CD4-positive, alpha-beta T cell treated with Interleukin-12 subunit alpha and Interleukin-12 subunit beta, for 1 hour (primary cell): ENCODE measurements around the gene AGER.
"Not testable (repeated sequence)": the region's sequence is repeated elsewhere in the genome, so short reads cannot be mapped to it uniquely, and the experiment has no call there.

Experiments
- DNase-seq: peaks from one replicate; pipeline ENCODE4 v3.0.0-alpha.2; 2020

Gene AGER

DNA sequence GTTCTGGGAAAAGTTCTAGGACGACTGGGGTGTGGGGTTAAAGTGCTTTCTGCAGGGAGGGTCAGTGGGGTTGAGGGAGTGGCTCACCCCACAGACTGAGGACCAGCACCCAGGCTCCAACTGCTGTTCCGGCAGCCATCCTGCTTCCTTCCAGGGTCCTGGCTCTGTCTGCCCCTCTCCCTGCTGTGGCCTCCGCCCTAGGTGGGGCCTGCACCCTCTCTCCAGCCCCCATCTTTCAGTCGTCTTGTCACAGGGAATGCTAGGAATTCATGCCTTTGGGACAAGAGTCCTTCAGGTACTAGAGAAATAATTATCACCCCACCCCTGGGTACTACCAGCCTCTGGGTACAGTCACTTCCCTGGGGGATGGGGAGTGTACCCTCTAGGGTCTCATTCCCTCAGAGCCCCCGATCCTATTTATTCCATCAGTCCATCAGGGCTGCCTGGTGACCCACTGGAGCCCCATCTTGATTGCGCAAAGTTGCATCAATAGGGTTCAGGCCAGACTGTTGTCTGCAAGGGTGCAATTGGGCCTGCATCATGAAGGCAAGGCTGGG is at the start of gene AGER:
TSS of gene AGER (minus strand) at position 170 of the 557 bp plus-strand sequence. CDS start at position 139, 31 bp downstream.
- no peak for DNase-seq

DNA sequence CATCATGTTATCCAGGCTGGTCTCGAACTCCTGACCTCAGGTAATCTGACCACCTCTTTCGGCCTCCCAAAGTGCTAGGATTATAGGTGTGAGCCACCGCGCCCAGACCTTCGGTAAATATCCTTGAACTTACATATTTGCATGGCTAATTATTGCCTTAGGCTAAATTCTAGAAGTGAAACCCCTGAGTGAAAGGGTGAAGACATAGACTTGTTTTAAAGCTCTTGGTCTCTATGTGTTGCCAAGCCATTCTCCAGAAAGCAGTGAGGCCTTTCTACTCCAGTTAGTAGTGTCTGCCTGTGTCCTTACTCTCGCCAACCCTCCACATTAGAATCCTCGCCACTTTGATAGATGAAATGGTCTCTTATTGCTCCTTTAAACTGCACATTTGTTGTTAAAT is 42.4 kb upstream of the AGER start:
- DNase-seq, result no peak

DNA sequence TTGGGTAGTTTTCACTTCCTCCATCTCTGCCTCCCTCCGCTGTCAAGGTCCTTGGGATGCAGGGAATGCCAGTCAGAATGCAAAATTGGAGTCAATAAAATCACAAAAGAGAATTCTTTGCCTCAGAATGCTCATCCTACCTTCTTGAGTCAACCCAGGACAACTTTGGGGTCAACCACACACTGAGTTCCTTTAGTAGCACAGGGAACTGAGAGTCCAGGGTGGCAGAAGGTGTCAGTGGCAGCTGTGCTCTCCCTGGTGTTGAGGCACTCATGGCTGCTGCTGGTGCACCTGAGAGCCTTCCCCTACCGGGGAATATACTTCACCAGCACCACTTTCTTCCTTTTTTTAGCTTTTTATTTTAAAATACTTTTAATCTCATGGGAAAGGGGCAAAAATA is 40.6 kb upstream of the AGER start:
- no peak for DNase-seq

DNA sequence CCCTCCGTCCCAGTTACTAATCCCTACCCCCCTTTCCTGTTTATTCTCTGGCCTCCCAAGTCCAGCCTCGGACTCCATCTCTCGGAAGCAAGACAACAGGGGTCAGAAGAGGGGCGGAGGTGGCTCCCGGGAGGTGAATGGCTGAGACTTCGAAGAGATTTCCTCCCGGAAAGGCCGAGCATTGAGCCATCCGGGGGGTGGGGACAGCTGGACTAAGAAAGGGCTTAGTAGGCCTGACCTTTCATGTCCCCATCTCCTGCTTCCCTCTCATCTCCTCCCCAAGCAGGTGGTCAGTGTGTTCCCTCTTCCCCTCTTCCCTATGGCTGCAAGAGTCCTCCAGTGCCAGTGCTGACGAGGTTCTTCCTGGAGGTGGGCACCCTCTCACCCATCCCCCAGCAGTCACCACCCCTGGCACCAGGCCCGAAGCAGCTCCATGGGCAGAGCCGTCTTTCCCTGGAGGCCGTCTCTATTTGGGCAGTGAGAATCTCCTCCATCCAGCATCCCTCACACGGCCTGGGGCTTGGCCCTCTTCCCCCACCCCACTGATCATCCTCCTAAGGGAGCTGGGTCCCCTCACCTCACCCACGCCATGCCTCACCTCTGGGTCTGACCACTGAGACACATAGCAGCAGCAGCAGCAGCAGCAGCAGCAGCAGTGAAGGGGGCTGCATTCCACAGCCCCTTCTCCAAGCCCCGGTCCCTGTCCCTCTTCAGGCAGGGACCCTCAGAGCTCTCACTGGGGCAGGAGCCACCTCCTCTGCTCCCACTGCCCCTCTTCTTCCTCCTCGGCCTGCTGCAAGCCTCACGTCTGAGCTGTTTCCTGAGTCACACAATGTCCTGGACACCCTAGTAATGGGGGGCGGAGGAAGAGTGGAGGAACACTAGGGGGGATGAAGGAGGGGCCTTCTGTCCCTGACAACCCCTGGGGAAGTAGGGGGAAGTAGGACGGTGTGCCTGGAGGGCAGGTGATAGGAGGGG is 39.5 kb upstream of the AGER start, which contains the start of gene NOTCH4:
TSS of gene NOTCH4 (minus strand) at position 810 of the 978 bp plus-strand sequence. CDS start at position 671, 139 bp downstream.
- no peak for DNase-seq

DNA sequence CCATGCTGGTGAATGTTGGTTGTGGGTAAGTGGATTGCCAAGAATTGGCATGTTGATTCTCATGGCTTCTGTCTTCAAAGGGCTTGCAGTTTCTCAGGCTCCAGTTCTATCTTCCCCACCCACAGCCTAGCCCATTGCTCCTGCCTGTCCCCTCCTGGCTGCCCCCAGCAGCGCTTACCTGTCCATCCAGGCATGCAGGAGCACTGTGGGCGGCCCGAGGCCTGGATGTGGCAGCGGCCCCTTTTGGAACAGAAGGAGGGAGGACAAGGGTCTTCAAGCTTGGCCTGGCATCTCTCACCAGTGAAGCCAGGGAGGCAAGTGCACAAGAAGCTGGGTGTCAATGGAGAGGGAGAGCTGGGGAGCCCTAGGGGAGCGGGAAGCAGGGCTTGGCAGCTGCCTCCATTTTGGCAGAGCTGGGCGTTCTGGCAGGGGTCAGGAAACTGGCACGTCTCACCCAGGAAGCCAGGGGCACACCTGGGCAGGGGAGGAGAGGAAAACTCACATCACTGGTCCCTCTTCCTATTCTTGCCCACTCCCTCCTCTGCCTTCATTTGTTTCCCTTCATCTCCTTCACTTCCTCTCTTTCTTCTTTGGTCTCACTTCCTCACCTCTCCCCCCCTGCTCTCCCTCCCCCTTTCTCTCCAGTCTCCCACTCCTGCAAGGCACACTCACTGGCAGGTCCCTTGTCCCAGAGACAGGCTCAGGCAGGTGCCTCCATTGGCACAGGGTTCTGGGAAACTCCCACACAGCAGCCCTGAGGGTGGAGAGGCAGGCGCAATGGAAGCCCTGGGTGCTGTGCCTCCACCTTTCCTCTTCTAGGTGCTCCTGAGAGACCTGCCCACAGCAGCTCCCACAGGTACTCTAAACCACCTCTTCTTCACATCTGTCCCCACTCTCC is 38.5 kb upstream of the AGER start:
- no peak for DNase-seq

DNA sequence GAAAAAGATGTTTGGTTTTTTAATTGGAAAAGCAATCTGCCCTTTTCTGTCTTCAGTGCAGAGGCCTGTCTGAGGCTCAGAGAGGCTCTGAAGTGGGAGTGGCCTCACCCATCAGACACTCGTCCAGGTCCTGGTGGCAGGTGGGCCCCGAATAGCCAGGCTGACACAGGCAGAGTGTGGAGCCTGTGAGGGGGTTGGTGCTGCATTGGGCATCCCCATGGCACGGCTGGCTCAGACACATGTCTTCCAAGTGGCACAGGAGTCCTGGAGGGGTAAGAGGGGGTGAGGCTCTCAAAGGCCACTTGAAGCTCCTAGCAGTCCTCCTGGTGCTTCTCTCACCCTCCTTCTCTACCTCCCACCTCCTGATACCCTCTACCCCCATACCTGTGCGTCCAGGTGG is 36.0 kb upstream of the AGER start:
- no peak for DNase-seq

DNA sequence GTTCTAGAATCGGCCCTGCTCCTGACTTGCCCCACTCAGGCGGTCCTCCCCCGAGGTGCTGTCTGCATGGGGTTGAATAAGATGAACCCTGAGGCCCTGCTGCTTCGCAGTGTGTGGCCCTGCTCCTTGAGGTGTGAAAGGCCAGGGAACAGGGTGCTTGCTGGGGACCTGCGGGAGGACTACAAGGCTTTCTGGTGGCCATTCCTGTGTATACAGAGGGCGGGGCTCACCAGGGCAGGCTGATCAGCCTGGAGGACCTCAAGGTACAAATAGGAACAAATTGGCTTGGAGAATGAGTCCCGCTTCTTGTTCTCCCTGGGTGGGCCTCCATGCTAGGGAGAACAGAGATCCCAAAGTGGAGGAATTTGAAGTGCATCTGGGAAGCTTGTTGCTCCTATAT is 34.1 kb upstream of the AGER start:
- DNase-seq, result no peak

DNA sequence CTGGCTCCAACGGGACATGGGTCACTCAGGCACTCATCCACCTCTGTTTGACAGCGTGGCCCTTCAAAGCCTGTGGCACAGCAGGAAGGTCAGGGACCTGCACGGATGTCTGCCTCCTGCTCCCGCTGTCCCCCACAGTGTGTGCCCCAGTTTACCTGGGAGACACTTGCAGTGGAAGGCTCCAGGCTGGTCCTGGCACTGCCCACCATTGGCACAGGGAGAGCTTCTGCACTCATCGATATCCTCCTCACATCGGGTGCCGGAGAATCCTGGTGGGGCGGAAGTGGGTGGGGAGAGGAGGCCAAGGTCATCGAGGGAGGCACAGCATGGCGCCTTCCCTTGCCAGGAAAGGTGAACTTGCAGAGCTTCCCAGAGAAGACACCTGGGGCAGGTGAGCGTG is 32.9 kb upstream of the AGER start:
- DNase-seq, result no peak

DNA sequence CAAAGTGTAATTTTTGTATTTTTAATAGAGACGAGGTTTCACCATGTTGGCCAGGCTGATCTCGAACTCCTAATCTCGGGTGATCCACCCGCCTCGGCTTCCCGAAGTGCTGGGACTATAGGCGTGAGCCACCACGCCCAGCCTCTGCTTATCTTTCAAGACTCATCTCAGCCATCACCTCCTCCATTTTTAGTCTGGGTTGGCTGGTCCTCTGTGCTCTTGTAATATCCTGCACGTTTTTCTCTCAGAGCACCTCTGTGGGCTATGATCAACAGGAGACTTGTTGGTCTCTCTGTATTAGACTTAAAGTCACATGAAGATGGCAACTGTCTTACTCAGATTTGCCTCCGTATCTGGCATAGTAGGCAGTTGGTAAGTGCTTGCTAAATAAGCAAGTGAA is 32.2 kb upstream of the AGER start:
- no peak for DNase-seq

DNA sequence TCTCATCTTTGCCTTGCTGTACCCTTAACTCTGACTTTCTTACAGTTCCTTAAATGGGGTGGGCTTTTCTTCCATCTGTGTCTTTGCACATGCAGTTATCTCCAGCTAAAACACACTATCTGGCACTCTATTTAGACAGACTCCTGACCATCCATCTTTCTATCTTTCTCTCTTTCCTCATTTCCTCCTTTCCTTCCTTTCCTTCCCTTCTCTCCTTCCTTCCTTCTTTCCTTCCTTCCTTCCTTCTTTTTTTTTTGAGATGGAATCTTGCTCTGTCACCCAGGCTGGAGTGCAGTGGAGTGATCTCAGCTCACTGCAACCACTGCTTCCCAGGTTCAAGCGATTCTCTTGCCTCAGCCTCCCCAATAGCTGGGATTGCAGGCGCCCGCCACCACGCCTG is 31.6 kb upstream of the AGER start:
- no peak for DNase-seq

DNA sequence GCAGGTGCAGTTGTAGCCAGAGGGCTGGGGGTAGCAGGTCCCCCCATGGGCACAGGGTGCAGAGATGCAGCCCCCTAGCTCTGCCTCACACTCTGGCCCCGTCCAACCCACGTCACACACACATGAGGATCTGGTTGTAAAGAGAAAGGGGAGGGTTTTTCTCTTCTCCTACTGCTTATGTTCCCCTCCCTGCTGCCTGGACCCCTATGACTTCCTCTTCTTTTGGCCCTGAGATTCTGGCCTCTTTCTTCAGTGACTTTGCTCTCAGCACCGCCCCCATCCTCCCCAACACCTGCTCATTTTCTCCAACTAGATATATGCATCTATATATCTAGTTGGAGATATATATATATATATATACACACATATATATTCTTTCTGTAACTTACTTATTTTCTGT is 30.1 kb upstream of the AGER start:
- no peak for DNase-seq

DNA sequence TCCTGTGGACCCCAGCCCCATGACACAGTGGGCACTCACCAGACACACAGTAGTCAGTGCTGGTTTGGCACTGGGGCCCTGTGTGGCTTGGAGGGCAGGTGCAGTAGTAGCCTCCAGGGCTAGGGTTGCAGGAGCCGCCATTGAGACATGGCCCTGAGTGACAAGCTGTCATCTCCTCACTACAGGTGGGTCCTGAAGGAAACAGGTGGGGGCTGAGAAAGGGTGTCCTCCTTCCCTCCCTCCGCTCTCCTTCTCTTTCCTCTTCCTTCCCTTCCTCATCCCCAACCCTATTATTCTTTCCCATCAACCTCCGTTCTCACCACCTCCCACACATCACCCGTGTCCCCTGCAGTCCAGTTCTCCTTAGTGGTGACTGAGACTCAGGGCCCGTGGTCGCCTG is 29.6 kb upstream of the AGER start:
- no peak for DNase-seq

DNA sequence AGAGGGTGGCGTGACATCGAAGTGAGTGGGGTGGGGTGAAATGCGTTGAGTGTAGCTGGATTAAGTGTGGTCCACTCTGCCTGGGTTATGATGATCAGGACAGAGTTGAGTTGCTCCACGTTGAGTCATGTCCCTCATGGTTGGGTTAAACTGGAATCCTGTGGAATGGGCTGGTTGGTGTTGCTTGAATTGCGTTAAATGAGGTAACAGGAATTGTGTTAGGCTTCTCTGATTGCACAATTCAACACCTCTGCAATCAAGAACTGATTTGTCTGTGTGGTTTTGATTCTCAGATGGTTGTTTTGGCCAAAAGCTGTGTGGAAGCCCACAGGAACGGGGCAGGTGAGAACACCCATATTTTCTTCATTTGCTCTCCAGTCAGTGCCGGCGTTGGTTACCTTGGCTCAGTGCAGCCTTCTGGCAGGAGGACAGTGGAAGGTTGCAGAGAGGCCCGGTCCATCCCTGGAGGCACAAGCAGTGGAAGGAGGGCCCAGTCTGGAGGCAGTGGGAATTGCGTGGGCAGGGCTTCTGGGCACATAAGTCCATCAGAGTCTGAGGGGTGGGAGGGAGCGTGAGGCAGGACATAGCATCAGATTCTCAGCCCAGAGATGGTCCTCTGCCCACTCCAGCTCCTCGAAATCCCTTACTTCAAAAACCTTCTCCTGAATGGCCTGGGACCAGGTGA is 28.2 kb upstream of the AGER start:
- no peak for DNase-seq

DNA sequence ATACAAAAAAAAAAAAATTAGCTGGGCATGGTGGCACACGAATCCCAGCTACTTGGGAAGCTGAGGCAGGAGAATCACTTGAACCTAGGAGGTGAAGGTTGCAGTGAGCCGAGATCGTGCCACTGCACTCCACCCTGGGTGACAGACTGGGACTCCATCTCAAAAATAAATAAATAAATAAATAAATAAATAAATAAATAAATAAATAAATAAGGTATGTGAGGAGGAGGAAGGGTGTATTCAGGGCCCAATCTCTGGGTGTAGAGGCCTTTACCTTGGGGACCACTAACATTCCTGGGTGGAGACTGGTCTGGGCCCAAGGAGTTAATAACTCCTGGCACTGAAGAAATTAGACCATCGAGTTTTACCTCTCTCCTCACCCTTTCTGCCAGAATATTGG is 27.4 kb upstream of the AGER start:
- DNase-seq, result not testable (repeated sequence)

DNA sequence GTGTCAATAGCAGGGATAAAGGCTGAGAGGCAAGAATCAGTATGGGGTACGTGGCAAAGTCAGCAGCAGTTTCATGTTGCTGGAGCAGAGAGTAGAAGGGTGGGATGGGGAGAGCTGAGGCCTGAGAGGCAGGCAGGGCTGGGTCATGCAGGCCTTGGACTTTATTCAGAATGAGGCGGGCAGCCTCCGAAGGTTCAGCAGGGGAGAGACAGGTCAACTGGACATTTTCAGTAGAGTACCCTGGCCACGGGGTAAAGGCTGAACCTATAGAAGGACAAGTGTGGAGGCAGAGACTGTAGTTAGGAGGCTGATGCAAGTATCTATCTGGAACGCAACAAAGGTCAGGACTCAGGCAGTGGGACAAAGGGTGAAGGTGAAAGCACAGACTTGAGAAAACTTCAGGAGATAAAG is 26.1 kb upstream of the AGER start:
- DNase-seq, result no peak

DNA sequence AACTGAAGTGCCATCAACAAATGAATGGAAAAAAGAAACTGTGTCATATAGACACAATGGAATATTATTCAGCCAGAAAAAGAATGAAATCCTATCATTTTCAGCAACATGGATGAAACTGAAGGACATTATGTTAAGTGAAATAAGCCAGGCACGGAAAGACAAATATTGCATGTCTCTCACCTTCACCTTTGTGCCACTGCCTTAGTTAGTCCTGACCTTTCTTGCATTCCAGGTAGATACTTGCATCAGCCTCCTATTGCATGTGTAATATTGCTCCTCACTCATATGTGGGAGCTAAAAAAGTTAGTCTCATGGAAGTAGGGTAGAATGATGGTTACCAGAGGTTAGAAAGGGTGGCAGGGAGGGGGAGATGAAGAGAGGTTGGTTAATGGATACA is 24.9 kb upstream of the AGER start:
- DNase-seq, result no peak

DNA sequence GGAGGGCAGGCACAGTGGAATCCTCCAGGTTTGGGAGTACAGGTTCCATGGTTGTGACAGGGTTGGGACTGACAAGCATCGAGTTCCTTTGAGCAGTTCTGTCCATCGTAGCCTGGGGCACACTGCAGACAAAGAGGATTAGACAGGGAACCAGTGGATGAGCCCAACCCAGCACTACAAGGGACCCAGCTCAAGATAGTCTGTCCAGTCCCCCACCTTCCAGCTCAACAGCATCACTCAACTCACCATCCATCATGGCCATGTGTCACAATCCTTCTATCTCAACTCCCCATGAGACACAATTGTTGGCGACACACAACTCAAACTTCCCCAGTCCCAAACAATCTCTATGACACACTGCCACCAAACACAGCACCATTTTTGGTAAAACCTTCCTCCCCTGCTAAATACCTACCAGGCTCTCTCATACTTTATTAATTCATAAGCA is 20.2 kb upstream of the AGER start:
- no peak for DNase-seq

DNA sequence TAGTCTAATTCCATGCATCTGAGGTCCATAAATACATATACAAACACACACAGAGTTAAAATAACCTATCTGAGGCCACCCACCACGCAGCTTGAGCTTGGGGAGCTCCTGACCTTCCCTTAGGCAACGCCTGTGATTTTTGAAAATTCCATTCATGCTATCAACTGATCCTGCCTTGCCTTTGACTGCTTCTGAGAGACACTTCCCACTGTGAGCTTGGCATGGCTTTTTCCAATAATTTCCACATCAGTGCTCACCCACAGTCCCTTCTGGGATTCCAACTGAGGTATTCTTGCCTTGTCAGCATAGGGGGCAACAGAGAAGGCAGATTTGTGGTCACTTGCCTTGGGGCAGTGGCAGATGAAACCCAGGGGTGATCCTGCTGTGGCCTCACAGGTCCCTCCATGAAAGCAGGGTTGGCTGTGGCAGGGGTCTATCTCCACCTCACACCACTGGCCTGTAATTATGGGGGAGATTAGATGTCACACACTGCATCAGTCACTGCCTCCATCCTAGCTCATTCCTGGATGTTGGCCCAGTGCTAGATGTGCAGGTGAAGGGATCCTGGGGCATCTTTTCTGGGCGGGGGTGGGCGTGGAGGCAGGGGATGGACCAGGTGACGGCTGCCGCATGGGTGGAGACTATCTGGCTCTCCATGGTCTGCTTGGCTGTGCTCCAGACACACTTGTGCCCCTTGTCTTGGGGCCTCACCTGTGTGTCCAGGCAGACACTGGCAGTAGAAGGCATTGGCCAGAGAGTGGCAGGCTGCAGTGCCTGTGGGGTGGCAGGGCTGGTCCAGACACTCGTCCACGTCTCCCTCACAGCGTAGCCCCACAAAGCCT is 19.6 kb upstream of the AGER start:
- no peak for DNase-seq

DNA sequence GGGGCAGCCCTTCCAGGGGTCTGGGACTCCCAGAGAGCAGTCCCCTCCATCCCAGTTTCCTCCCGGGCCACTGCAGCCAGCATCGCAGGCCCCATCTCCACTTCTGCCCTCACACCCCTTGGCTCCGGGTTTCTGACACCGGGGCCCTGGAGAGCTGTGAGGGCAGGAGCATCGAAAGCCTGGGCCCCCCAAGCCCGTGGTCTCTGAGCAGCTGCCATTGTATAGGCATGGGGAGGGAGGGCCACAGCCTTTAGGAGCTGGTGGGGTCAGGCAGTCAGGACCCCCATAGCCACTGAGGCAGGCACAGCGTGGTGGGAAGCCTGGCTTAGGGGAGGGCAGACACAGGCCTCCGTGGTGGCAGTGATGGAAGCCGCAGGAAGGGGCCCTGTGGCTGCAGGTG is 18.1 kb upstream of the AGER start:
- no peak for DNase-seq

DNA sequence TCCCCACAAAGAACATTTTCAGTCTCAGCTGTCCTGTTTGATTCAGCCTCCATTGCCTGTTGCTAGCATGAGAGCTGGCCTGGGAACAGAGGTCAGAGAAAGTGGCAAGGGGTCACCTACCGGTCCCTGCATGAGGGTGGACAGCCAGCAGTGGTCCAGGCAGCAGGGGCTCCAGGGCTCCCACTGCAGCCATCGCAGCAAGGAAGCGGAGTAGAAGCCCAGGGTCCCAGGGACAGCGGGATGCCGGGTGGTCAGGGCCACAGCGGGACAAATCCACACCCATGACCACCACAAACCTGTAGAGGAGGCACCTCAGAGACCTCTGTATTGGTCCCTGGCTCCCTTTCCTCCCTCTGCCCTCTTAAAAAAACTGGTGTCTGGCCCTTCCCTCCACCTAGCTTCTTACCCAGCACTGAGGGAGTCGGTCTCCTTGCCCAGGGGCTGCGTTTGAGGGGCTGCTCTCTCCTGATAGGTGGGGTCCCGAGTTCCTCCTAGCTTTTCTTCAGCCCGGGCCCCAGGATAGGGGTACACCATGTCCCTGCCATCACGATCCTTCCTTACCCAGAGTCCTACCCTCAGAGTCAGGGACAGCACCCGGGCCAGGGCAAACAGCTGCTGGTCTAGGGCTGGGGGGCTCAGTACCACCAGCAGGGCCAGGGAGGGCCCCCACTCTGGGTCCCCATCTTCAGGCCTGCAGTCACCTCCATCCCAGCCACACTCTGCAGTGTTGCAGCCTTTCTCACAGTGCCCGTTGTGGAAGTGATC is 16.8 kb upstream of the AGER start:
- DNase-seq, result no peak

DNA sequence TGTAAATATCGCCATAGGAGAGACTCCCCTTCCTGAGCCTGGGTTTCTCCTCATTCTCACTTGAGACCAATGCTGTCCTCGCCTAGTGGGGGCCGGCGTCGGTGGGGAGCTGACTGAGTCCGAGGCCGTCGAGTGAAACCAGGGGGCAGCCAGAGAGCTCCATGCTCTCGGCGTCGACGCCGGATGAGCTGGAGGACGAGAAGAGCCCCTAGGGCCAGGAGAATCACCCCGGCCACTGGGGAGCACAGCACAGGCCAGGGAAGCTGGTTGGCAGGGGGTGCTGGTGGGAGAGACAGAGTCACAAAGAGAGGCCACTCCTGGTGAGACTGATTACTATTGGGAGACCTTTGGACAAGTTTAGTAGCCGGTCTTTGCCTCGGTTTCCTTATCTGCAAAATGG is 14.8 kb upstream of the AGER start:
- DNase-seq, result no peak
